ENCODE measurements around the gene CHST11.

Gene CHST11

DNA sequence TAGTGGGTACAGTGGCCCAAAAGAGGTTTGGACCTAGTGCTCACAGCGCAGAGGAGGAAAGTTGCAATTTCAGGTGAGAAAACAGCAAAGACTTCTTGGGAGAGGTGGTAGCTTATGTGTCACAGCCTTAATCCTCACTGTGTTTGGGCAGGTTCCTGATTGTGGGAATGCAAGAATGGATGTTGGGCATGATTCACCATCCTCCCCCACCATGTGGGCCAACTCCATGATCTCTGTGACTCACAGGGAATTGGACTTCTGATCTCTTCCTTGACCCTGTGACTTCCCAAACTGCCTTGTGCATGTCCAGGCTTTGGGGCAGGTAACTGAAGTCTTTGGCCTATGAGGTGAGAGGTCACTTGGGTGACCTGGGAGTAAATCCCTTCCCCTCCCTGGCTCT, 1.8 kb upstream of the CHST11 start:
- peaks cover 30% of the 10 kb centered on the region for H3K4me1 ChIP-seq (ENCODE audit: control insufficient read depth, low read length)
- H3K9me3 ChIP-seq (ENCODE audit: control insufficient read depth, insufficient read depth, low read length), result peaks cover 4% of the 10 kb centered on the region; the same call in 1 of the 2 replicates
- H3K9me2 ChIP-seq (replicated peaks; ENCODE audit: control insufficient read depth, low read length), result no peaks in the 10 kb centered on the region
- peaks cover 24% of the 10 kb centered on the region for H3K27me3 ChIP-seq (ENCODE audit: control insufficient read depth, low read length)
- H3K4me3 ChIP-seq (ENCODE audit: low read length), result no peak overlapping the region
- peaks cover 29% of the 10 kb centered on the region for H3K79me2 ChIP-seq (ENCODE audit: control insufficient read depth, low read length)
- TF ChIP-seq, protein P1, sequence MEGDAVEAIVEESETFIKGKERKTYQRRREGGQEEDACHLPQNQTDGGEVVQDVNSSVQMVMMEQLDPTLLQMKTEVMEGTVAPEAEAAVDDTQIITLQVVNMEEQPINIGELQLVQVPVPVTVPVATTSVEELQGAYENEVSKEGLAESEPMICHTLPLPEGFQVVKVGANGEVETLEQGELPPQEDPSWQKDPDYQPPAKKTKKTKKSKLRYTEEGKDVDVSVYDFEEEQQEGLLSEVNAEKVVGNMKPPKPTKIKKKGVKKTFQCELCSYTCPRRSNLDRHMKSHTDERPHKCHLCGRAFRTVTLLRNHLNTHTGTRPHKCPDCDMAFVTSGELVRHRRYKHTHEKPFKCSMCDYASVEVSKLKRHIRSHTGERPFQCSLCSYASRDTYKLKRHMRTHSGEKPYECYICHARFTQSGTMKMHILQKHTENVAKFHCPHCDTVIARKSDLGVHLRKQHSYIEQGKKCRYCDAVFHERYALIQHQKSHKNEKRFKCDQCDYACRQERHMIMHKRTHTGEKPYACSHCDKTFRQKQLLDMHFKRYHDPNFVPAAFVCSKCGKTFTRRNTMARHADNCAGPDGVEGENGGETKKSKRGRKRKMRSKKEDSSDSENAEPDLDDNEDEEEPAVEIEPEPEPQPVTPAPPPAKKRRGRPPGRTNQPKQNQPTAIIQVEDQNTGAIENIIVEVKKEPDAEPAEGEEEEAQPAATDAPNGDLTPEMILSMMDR (IDR thresholded peaks at IDR 0.05; ENCODE audit: low read depth, low read length, poor library complexity, severe bottlenecking), result no peak
- no peak for TF ChIP-seq EZH2phosphoT487 (IDR thresholded peaks at IDR 0.05; ENCODE audit: borderline replicate concordance, low read length)
- peaks cover 3% of the 10 kb centered on the region; the same call in 1 of the 2 replicates for H3K36me3 ChIP-seq (ENCODE audit: control insufficient read depth, low read length)
- no peaks in the 10 kb centered on the region; the same call in 1 of the 2 replicates for H3F3A ChIP-seq (ENCODE audit: control insufficient read depth, insufficient read depth)
- H4K20me1 ChIP-seq (ENCODE audit: control insufficient read depth, insufficient read depth, low read depth, low read length), result no peaks in the 10 kb centered on the region
- H3K27ac ChIP-seq (ENCODE audit: low read depth, low read length), result no peak overlapping the region
- H3K4me2 ChIP-seq (ENCODE audit: low read length), result no peak overlapping the region

DNA sequence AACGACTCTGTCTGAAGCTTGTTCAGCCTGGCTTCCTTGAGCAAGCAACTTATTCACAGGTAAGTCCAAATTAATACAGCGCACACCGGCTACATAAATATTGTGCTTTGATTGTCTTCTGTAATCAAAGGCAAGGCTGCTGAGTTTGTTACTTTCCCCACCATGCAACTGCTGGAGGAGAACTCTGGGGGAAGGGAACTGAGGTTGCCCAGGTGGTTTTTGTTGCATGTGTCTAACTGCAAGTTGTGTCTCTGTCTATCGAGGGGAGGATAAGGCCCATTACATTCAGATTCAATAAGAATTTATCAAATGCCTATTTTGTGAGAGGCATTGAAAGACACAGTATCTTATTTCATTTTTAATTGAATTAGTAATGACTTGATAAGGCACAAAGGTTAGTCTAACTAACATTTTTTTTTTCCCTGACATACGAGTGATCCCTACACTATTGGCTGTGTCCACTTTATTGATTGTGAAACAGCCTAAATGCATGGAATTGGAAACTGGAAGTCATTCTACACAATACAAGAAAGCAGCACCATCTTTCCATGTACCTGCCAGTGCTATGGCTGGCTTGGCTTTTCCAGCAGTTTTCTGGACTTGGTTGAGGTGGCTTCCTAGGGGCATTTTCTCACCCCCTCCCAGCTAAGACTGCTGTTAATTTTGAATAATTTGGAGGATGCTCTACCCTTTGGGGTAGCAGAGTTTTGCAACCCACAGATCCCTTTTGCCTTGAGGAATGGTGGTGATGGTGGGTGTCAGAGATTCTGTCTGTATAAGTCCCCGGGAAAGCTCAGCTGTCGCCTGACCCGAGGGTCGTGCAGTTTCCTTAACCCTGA, 951 bp upstream of the CHST11 start:
- no peak overlapping the region for H3K27ac ChIP-seq (ENCODE audit: low read depth, low read length)
- peak overlapping the region; percentile 96 for H3K4me2 ChIP-seq (ENCODE audit: low read length)
- no peaks in the 10 kb centered on the region; the same call in 1 of the 2 replicates for H3F3A ChIP-seq (ENCODE audit: control insufficient read depth, insufficient read depth)
- no peaks in the 10 kb centered on the region for H3K9me2 ChIP-seq (replicated peaks; ENCODE audit: control insufficient read depth, low read length)
- H3K27me3 ChIP-seq (ENCODE audit: control insufficient read depth, low read length), result peaks cover 24% of the 10 kb centered on the region
- H3K9me3 ChIP-seq (ENCODE audit: control insufficient read depth, insufficient read depth, low read length), result no peaks in the 10 kb centered on the region
- TF ChIP-seq EZH2phosphoT487 (IDR thresholded peaks at IDR 0.05; ENCODE audit: borderline replicate concordance, low read length), result no peak
- TF ChIP-seq, protein P1 (IDR thresholded peaks at IDR 0.05; ENCODE audit: low read depth, low read length, poor library complexity, severe bottlenecking), result no peak
- H3K4me1 ChIP-seq (ENCODE audit: control insufficient read depth, low read length), result peaks cover 37% of the 10 kb centered on the region
- peak overlapping the region; percentile 88 for H3K4me3 ChIP-seq (ENCODE audit: low read length)
- H3K79me2 ChIP-seq (ENCODE audit: control insufficient read depth, low read length), result peaks cover 35% of the 10 kb centered on the region
- no peaks in the 10 kb centered on the region for H4K20me1 ChIP-seq (ENCODE audit: control insufficient read depth, insufficient read depth, low read depth, low read length)
- H3K36me3 ChIP-seq (ENCODE audit: control insufficient read depth, low read length), result peaks cover 3% of the 10 kb centered on the region; the same call in 1 of the 2 replicates

DNA sequence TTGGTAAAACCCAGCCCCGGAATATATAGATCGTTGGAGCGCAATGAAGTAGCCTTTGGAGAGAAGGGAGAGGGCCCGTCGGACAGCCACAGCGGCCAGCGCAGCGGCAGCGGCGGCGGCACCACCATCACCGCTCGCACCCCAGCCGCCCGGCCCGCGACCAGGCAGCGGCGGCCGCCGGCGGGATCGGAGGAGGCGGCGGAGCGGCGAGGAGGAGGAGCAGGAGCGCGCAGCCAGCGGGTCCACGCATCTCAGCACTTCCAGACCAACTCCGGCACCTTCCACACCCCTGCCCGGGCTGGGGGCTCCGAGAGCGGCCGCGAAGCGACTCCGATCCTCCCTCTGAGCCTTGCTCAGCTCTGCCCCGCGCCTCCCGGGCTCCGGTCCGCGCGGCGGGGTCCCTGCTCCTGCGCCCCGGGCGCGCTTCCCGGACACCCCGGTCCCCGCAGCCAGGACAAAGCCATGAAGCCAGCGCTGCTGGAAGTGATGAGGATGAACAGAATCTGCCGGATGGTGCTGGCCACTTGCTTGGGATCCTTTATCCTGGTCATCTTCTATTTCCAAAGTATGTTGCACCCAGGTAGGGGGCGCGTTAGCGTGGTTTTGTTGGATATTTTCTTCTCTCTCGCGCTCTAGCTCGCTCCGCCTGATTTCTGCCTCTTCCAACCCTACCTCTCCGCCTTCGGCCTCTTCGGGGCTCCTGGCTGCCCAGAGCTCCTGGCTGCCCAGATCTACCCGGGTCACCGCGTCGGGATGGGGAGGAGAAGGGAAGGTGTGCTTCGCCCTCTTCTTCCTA, 400 bp downstream of the CHST11 start:
- Histone ChIP-seq H3K9me3 (ENCODE audit: control insufficient read depth, insufficient read depth, low read length) (no peaks in the 10 kb centered on the region), H3K4me3 (ENCODE audit: low read length) (peak overlapping the region; percentile 88), H3K36me3 (ENCODE audit: control insufficient read depth, low read length) (peaks cover 3% of the 10 kb centered on the region; the same call in 1 of the 2 replicates), H4K20me1 (ENCODE audit: control insufficient read depth, insufficient read depth, low read depth, low read length) (no peaks in the 10 kb centered on the region), H3K4me2 (ENCODE audit: low read length) (peak overlapping the region; percentile 96), H3K4me1 (ENCODE audit: control insufficient read depth, low read length) (peaks cover 48% of the 10 kb centered on the region), H3K27me3 (ENCODE audit: control insufficient read depth, low read length) (peaks cover 24% of the 10 kb centered on the region), H3K27ac (ENCODE audit: low read depth, low read length) (peak overlapping the region; percentile 49), H3K9me2 (replicated peaks; ENCODE audit: control insufficient read depth, low read length) (no peaks in the 10 kb centered on the region), H3K79me2 (ENCODE audit: control insufficient read depth, low read length) (peaks cover 44% of the 10 kb centered on the region), H3F3A (ENCODE audit: control insufficient read depth, insufficient read depth) (no peaks in the 10 kb centered on the region; the same call in 1 of the 2 replicates)
- no peak for TF ChIP-seq EZH2phosphoT487 (IDR thresholded peaks at IDR 0.05; ENCODE audit: borderline replicate concordance, low read length)
- TF ChIP-seq, protein P1 (IDR thresholded peaks at IDR 0.05; ENCODE audit: low read depth, low read length, poor library complexity, severe bottlenecking), result peak; percentile 82

Data from DOHH2 (cell line).